ENCODE data around the gene PACS1. TPM values are rescaled to one million over a fixed set of nuclear protein-coding genes. Genes with fewer than 3 reads are reported as not detected.
A peak's percentile ranks its signal among the peaks of the same experiment; 100 is the strongest.
"Not testable (repeated sequence)": the region's sequence is repeated elsewhere in the genome, so short reads cannot be mapped to it uniquely, and the experiment has no call there.

Gene PACS1
- total RNA-seq: 13.6 TPM

- peaks cover 24 to 31% (median 26%) of the 10 kb centered on the region in 3 donors for H3K4me1 ChIP-seq (ENCODE audit: control insufficient read depth in 3 of 3, insufficient read depth in 3 of 3, low read length in 3 of 3)
- no peaks in the 10 kb centered on the region for H3K27me3 ChIP-seq (ENCODE audit: control insufficient read depth in 3 of 3, insufficient read depth in 3 of 3, low read length in 3 of 3)
- H3K9ac ChIP-seq (ENCODE audit: low read depth in 1 of 3, low read length in 3 of 3): peak within 1 kb of the TSS; percentile 73 to 80 (median 78)
- peak within 1 kb of the TSS; percentile 83 for H3K27ac ChIP-seq (ENCODE audit: low read depth, low read length)
- H3K9me3 ChIP-seq (ENCODE audit: control insufficient read depth in 3 of 3, low read length in 3 of 3): no peaks in the 10 kb centered on the region
- peaks cover 24 to 42% (median 25%) of the 10 kb centered on the region in 3 donors for H3K36me3 ChIP-seq (ENCODE audit: control insufficient read depth in 3 of 3, insufficient read depth in 3 of 3, low read length in 3 of 3)
- peak within 1 kb of the TSS; percentile 75 to 77 (median 75) for H3K4me3 ChIP-seq (ENCODE audit: low read length in 3 of 3)
Measured at GRCh38 chr11:66069715-66070603, at the start of gene PACS1. Gene PACS1 (plus strand): TSS chr11:66070272. CDS start chr11:66070487, 215 bp downstream.

- Histone ChIP-seq H3K4me3 (ENCODE audit: low read length in 3 of 3) (no peak overlapping the region), H3K36me3 (ENCODE audit: control insufficient read depth in 3 of 3, insufficient read depth in 3 of 3, low read length in 3 of 3) (no peaks in the 10 kb centered on the region), H3K27me3 (ENCODE audit: control insufficient read depth in 3 of 3, insufficient read depth in 3 of 3, low read length in 3 of 3) (peaks cover 0 to 3% (median 0%) of the 10 kb centered on the region in 3 donors), H3K9ac (ENCODE audit: low read depth in 1 of 3, low read length in 3 of 3) (no peak overlapping the region), H3K4me1 (ENCODE audit: control insufficient read depth in 3 of 3, insufficient read depth in 3 of 3, low read length in 3 of 3) (peaks cover 9 to 18% (median 13%) of the 10 kb centered on the region in 3 donors), H3K9me3 (ENCODE audit: control insufficient read depth in 3 of 3, low read length in 3 of 3) (no peaks in the 10 kb centered on the region), H3K27ac (ENCODE audit: low read depth, low read length) (no peak overlapping the region)
Measured at GRCh38 chr11:66020618-66021357, 49.3 kb upstream of the PACS1 start.

GRCh38 chr11:66022401-66023185 is 47.5 kb upstream of the PACS1 start:
- H3K4me3 ChIP-seq (ENCODE audit: low read length in 3 of 3): peak overlapping the region; percentile 44 to 58 (median 48)
- peaks cover 5 to 10% (median 7%) of the 10 kb centered on the region in 3 donors for H3K4me1 ChIP-seq (ENCODE audit: control insufficient read depth in 3 of 3, insufficient read depth in 3 of 3, low read length in 3 of 3)

GRCh38 chr11:66023186-66023440 is 47.0 kb upstream of the PACS1 start:
- not testable (repeated sequence) for H3K27me3 ChIP-seq (ENCODE audit: control insufficient read depth in 3 of 3, insufficient read depth in 3 of 3, low read length in 3 of 3)

More at GRCh38 chr11:66022401-66023185, 47.5 kb upstream of the PACS1 start:
- Histone ChIP-seq H3K27ac (ENCODE audit: low read depth, low read length) (no peak overlapping the region), H3K36me3 (ENCODE audit: control insufficient read depth in 3 of 3, insufficient read depth in 3 of 3, low read length in 3 of 3) (no peaks in the 10 kb centered on the region), H3K9ac (ENCODE audit: low read depth in 1 of 3, low read length in 3 of 3) (peak overlapping the region; percentile 60 to 79 (median 68)), H3K9me3 (ENCODE audit: control insufficient read depth in 3 of 3, low read length in 3 of 3) (no peaks in the 10 kb centered on the region), H3K27me3 (ENCODE audit: control insufficient read depth in 3 of 3, insufficient read depth in 3 of 3, low read length in 3 of 3) (peaks cover 0 to 3% (median 0%) of the 10 kb centered on the region in 3 donors)

GRCh38 chr11:66026017-66026529 is 44.0 kb upstream of the PACS1 start, which contains the start of gene CATSPER1:
Gene CATSPER1 (minus strand): TSS chr11:66026479. CDS start chr11:66026379, 100 bp downstream.
- no peak within 1 kb of the TSS for H3K27ac ChIP-seq (ENCODE audit: low read depth, low read length)
- H3K27me3 ChIP-seq (ENCODE audit: control insufficient read depth in 3 of 3, insufficient read depth in 3 of 3, low read length in 3 of 3): peaks cover 0 to 3% (median 0%) of the 10 kb centered on the region in 3 donors
- H3K9ac ChIP-seq (ENCODE audit: low read depth in 1 of 3, low read length in 3 of 3): no peak within 1 kb of the TSS
- H3K4me1 ChIP-seq (ENCODE audit: control insufficient read depth in 3 of 3, insufficient read depth in 3 of 3, low read length in 3 of 3): peaks cover 5 to 10% (median 7%) of the 10 kb centered on the region in 3 donors
- no peaks in the 10 kb centered on the region for H3K9me3 ChIP-seq (ENCODE audit: control insufficient read depth in 3 of 3, low read length in 3 of 3)
- no peak within 1 kb of the TSS for H3K4me3 ChIP-seq (ENCODE audit: low read length in 3 of 3)
- no peaks in the 10 kb centered on the region for H3K36me3 ChIP-seq (ENCODE audit: control insufficient read depth in 3 of 3, insufficient read depth in 3 of 3, low read length in 3 of 3)

More at GRCh38 chr11:66023186-66023440, 47.0 kb upstream of the PACS1 start:
- H3K4me1 ChIP-seq (ENCODE audit: control insufficient read depth in 3 of 3, insufficient read depth in 3 of 3, low read length in 3 of 3); H3K9ac ChIP-seq (ENCODE audit: low read depth in 1 of 3, low read length in 3 of 3); H3K36me3 ChIP-seq (ENCODE audit: control insufficient read depth in 3 of 3, insufficient read depth in 3 of 3, low read length in 3 of 3); H3K9me3 ChIP-seq (ENCODE audit: control insufficient read depth in 3 of 3, low read length in 3 of 3); H3K27ac ChIP-seq (ENCODE audit: low read depth, low read length); H3K4me3 ChIP-seq (ENCODE audit: low read length in 3 of 3): not testable (repeated sequence)

GRCh38 chr11:66032957-66033735 is 36.9 kb upstream of the PACS1 start:
- H3K4me1 ChIP-seq (ENCODE audit: control insufficient read depth in 3 of 3, insufficient read depth in 3 of 3, low read length in 3 of 3): no peaks in the 10 kb centered on the region
- H3K27me3 ChIP-seq (ENCODE audit: control insufficient read depth in 3 of 3, insufficient read depth in 3 of 3, low read length in 3 of 3): peaks cover 0 to 4% (median 0%) of the 10 kb centered on the region in 3 donors
- no peak overlapping the region for H3K4me3 ChIP-seq (ENCODE audit: low read length in 3 of 3)
- H3K9me3 ChIP-seq (ENCODE audit: control insufficient read depth in 3 of 3, low read length in 3 of 3): no peaks in the 10 kb centered on the region
- no peak overlapping the region for H3K27ac ChIP-seq (ENCODE audit: low read depth, low read length)
- H3K9ac ChIP-seq (ENCODE audit: low read depth in 1 of 3, low read length in 3 of 3): no peak overlapping the region
- H3K36me3 ChIP-seq (ENCODE audit: control insufficient read depth in 3 of 3, insufficient read depth in 3 of 3, low read length in 3 of 3): no peaks in the 10 kb centered on the region

GRCh38 chr11:66035653-66036333 is 34.3 kb upstream of the PACS1 start:
- Histone ChIP-seq H3K27ac (ENCODE audit: low read depth, low read length) (no peak overlapping the region), H3K9ac (ENCODE audit: low read depth in 1 of 3, low read length in 3 of 3) (no peak overlapping the region), H3K27me3 (ENCODE audit: control insufficient read depth in 3 of 3, insufficient read depth in 3 of 3, low read length in 3 of 3) (peaks cover 0 to 4% (median 0%) of the 10 kb centered on the region in 3 donors), H3K4me1 (ENCODE audit: control insufficient read depth in 3 of 3, insufficient read depth in 3 of 3, low read length in 3 of 3) (no peaks in the 10 kb centered on the region), H3K4me3 (ENCODE audit: low read length in 3 of 3) (no peak overlapping the region), H3K9me3 (ENCODE audit: control insufficient read depth in 3 of 3, low read length in 3 of 3) (no peaks in the 10 kb centered on the region), H3K36me3 (ENCODE audit: control insufficient read depth in 3 of 3, insufficient read depth in 3 of 3, low read length in 3 of 3) (no peaks in the 10 kb centered on the region)

GRCh38 chr11:66036334-66036710 is 33.8 kb upstream of the PACS1 start:
- H3K9me3 ChIP-seq (ENCODE audit: control insufficient read depth in 3 of 3, low read length in 3 of 3): no peaks in the 10 kb centered on the region
- no peak overlapping the region for H3K27ac ChIP-seq (ENCODE audit: low read depth, low read length)
- H3K9ac ChIP-seq (ENCODE audit: low read depth in 1 of 3, low read length in 3 of 3): no peak overlapping the region
- no peak overlapping the region for H3K4me3 ChIP-seq (ENCODE audit: low read length in 3 of 3)
- peaks cover 0 to 4% (median 0%) of the 10 kb centered on the region in 3 donors for H3K27me3 ChIP-seq (ENCODE audit: control insufficient read depth in 3 of 3, insufficient read depth in 3 of 3, low read length in 3 of 3)
- H3K36me3 ChIP-seq (ENCODE audit: control insufficient read depth in 3 of 3, insufficient read depth in 3 of 3, low read length in 3 of 3): no peaks in the 10 kb centered on the region
- no peaks in the 10 kb centered on the region for H3K4me1 ChIP-seq (ENCODE audit: control insufficient read depth in 3 of 3, insufficient read depth in 3 of 3, low read length in 3 of 3)
